ENCODE measurements around the gene ZNF648.

ZNF648 gene

DNA sequence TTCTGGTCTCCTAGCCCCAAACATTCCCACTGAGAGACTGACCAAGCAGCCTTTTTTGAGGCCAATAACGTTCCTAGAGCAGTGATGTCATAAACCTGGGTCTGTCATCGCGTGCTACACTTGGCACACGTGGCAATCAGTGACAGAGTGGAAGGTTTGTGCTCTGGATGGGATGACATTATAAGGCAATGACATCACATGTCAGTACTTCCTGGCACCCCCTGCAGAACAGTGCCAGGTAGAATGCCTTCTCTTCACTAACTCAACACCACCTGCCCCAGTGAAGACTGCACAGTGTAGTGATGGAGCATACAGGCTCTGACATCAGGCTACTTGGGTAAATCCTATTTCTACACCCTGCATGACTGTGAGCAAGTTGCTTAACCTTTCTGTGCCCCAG, 5.4 kb upstream of the ZNF648 start:
- H3K36me3 ChIP-seq (ENCODE audit: control insufficient read depth, insufficient read depth, low read length), result no peaks in the 10 kb centered on the region
- no peaks in the 10 kb centered on the region for H3K9me3 ChIP-seq (ENCODE audit: control insufficient read depth, insufficient read depth, low read length)
- no peak overlapping the region for H3K4me3 ChIP-seq (ENCODE audit: low read depth, low read length)
- H3K4me1 ChIP-seq (ENCODE audit: control insufficient read depth, insufficient read depth, low read length), result no peaks in the 10 kb centered on the region
- H3K27me3 ChIP-seq (ENCODE audit: control insufficient read depth, insufficient read depth, low read length), result peaks cover 10% of the 10 kb centered on the region
- no peak overlapping the region for H3K9ac ChIP-seq (ENCODE audit: low read depth, low read length)

DNA sequence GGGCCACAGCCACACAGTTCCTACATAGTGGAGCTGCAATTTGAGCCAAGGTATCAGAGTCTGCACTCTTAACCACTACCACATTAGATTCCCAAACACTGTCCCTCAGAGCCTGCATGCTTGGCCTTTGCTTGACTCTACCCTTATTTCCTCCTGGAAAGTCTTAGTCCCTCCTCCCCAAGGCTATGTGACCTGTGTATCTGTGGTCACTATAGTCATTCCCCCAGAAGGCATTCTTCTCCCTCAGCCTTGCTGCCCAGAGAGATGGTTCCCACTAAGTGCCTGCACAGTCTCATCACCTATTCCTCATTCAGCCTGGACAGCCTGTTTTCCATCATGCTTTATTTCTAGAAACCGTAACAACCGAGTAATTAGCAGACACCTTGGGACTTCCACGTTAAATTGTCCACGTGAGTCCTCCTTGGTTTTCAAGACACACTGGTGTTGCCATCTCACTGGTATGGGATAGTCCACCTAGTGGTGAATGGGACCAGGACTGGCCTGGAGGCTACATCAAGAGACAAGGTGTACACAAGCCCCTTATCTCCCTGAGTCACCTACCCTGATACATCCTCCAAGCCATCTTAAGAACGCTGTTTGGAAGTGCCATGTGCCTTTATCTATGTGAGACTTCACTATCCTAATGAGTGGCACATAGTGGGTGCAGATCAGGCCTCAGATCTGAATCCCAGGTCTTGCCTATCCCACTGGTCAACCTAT, 3.8 kb upstream of the ZNF648 start:
- Histone ChIP-seq H3K9me3 (ENCODE audit: control insufficient read depth, insufficient read depth, low read length) (no peaks in the 10 kb centered on the region), H3K9ac (ENCODE audit: low read depth, low read length) (no peak overlapping the region), H3K36me3 (ENCODE audit: control insufficient read depth, insufficient read depth, low read length) (no peaks in the 10 kb centered on the region), H3K4me1 (ENCODE audit: control insufficient read depth, insufficient read depth, low read length) (no peaks in the 10 kb centered on the region), H3K27me3 (ENCODE audit: control insufficient read depth, insufficient read depth, low read length) (peaks cover 5% of the 10 kb centered on the region), H3K4me3 (ENCODE audit: low read depth, low read length) (no peak overlapping the region)

DNA sequence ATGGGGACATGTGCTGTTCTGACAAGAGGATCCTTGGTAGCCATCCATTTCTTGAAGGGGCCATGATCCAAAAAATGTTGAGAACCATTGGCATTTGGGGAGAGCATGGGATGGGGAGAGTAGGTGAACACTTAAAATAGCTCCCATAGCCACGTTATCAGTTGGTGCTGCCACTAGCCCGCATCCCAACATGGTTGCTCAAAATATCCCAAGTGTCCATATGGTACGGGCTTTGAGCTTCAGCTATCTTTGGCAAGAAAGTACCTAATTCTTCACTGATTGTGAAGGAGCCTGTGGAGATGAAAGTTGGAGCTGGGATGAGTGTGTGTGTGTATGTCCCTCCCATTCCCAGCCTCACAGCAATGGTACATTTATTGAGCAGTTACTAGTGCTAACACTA, 3.1 kb upstream of the ZNF648 start:
- no peak overlapping the region for H3K9ac ChIP-seq (ENCODE audit: low read depth, low read length)
- H3K4me3 ChIP-seq (ENCODE audit: low read depth, low read length), result no peak overlapping the region
- H3K9me3 ChIP-seq (ENCODE audit: control insufficient read depth, insufficient read depth, low read length), result no peaks in the 10 kb centered on the region
- no peaks in the 10 kb centered on the region for H3K27me3 ChIP-seq (ENCODE audit: control insufficient read depth, insufficient read depth, low read length)
- no peaks in the 10 kb centered on the region for H3K36me3 ChIP-seq (ENCODE audit: control insufficient read depth, insufficient read depth, low read length)
- no peaks in the 10 kb centered on the region for H3K4me1 ChIP-seq (ENCODE audit: control insufficient read depth, insufficient read depth, low read length)

DNA sequence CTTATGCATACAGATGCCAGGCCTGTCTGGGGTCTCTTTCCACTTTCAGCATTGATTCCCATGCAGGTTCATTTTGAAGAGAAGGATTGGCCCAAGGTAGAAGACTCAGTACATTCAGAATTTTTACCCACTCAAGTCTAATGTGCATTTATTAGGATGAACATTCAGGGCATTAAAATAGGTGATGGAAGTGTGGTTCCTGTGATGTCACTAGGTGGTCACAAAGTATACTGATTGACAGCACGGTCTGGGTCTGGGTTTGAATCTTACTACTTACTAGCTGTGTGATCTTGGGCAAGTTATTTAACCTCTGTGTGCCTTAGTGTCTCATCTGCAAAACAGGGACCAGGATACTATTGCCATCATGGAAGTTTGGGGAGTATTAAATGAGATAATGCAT, 711 bp upstream of the ZNF648 start:
- no peaks in the 10 kb centered on the region for H3K9me3 ChIP-seq (ENCODE audit: control insufficient read depth, insufficient read depth, low read length)
- no peaks in the 10 kb centered on the region for H3K4me1 ChIP-seq (ENCODE audit: control insufficient read depth, insufficient read depth, low read length)
- H3K9ac ChIP-seq (ENCODE audit: low read depth, low read length), result no peak overlapping the region
- H3K36me3 ChIP-seq (ENCODE audit: control insufficient read depth, insufficient read depth, low read length), result no peaks in the 10 kb centered on the region
- no peak overlapping the region for H3K4me3 ChIP-seq (ENCODE audit: low read depth, low read length)
- H3K27me3 ChIP-seq (ENCODE audit: control insufficient read depth, insufficient read depth, low read length), result peaks cover 2% of the 10 kb centered on the region

DNA sequence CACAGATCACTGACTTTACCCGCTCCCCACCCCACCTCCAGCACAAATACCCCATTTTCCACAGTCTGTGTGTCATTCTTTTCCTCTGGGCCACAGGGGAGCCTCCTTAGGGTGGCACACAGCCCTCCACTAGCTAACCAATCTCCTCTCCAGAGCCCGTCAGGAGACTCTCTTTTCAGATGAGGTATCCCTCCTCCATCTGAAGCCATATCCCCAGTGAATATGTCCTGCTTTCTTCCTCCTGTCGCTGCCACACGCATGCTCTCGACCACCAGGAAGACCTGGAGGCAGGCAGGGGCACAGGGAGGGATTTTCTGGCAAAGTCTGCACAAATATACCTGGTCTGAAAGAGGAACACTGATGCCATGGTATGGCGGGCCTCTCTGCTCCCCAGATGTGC, 635 bp downstream of the ZNF648 start:
- no peak overlapping the region for H3K4me3 ChIP-seq (ENCODE audit: low read depth, low read length)
- no peaks in the 10 kb centered on the region for H3K4me1 ChIP-seq (ENCODE audit: control insufficient read depth, insufficient read depth, low read length)
- no peak overlapping the region for H3K9ac ChIP-seq (ENCODE audit: low read depth, low read length)
- H3K36me3 ChIP-seq (ENCODE audit: control insufficient read depth, insufficient read depth, low read length), result no peaks in the 10 kb centered on the region
- no peaks in the 10 kb centered on the region for H3K9me3 ChIP-seq (ENCODE audit: control insufficient read depth, insufficient read depth, low read length)
- peaks cover 2% of the 10 kb centered on the region for H3K27me3 ChIP-seq (ENCODE audit: control insufficient read depth, insufficient read depth, low read length)

DNA sequence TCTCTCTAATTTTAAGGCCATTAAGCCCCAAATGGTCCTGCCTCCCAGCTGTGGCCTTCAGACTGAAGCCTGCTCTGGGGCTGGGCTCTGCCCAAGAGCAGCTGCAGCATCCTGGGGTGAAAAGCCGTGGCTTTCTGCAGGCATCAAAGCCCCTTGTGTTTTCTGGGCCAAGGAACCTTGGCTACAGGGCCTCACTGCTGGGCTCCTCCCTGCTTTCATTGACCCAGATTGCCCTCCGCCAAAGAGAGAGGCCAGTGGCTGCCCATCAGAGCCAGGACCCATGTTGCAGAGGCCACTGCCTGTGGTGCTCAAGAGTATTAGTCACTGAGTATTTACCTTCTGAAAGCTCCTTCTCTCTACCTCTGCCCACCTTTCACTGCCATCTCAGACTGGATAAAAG, 1.6 kb downstream of the ZNF648 start:
- H3K9me3 ChIP-seq (ENCODE audit: control insufficient read depth, insufficient read depth, low read length), result no peaks in the 10 kb centered on the region
- no peaks in the 10 kb centered on the region for H3K36me3 ChIP-seq (ENCODE audit: control insufficient read depth, insufficient read depth, low read length)
- no peaks in the 10 kb centered on the region for H3K4me1 ChIP-seq (ENCODE audit: control insufficient read depth, insufficient read depth, low read length)
- no peak overlapping the region for H3K9ac ChIP-seq (ENCODE audit: low read depth, low read length)
- H3K4me3 ChIP-seq (ENCODE audit: low read depth, low read length), result no peak overlapping the region
- peaks cover 2% of the 10 kb centered on the region for H3K27me3 ChIP-seq (ENCODE audit: control insufficient read depth, insufficient read depth, low read length)

DNA sequence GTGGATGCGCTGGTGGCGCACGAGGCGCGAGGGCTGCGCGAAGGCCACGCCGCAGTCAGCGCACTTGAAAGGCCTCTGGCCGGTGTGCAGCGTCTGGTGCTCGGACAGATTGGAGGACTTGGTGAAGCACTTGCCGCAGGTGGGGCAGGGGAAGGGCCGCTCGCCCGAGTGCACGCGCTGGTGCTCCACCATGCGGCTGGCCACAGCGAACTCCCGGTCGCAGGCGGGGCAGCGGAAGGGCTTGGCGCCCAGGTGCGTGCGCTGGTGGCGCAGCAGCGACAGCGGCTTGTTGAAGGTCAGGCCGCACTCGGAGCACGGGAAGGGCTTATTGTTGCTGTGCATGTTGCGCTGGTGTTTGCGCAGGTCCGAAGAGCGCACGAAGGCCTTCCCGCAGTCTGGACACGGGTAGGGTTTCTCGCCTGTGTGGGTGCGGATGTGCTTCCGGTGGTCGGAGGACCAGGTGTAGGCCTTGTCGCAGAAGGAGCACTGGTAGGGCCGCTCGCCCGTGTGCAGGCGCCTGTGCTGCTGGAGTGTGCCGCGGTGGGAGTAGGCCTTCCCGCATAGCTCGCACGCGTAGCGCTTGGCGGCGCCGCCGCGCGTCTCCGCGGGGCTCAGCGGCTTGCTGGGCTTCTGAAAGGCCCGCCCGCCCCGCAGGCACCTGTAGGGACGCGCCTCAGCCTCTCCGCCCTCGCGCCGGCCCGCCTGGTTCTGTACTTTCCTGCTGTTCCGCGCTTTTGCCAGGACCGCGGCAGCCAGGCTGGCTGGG, 4.7 kb downstream of the ZNF648 start:
- Histone ChIP-seq H3K9ac (ENCODE audit: low read depth, low read length) (peak overlapping the region; percentile 47), H3K36me3 (ENCODE audit: control insufficient read depth, insufficient read depth, low read length) (no peaks in the 10 kb centered on the region), H3K9me3 (ENCODE audit: control insufficient read depth, insufficient read depth, low read length) (no peaks in the 10 kb centered on the region), H3K4me3 (ENCODE audit: low read depth, low read length) (no peak overlapping the region), H3K4me1 (ENCODE audit: control insufficient read depth, insufficient read depth, low read length) (no peaks in the 10 kb centered on the region), H3K27me3 (ENCODE audit: control insufficient read depth, insufficient read depth, low read length) (peaks cover 2% of the 10 kb centered on the region)

DNA sequence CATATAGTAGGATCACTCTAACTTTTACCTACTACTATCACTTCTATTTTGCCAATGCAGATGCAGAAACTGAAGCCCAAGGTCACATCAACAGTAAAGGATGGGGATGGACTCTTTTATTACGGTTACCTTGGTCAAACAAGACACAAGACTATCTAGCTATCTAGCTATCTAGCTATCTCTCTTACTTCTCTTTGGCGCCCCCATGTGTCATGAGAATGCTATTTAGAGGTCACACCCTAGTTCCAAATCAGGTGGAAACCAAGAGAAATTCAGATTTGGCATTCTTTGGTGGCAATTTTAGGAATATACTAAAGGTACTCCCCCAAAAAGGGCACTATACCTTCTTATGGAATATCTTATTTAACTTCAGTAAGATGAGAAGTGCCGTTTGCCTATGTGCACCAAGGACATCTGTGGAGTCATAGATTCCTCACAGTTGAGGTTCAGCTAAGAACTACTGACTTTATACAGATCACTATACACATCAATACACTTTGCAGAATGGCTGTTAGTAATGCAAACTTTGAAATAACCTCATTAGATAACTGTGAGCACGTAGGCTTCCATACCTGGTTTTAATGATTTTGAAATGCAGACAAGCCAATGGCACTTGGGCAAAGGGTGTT, 6.7 kb downstream of the ZNF648 start:
- Histone ChIP-seq H3K36me3 (ENCODE audit: control insufficient read depth, insufficient read depth, low read length) (no peaks in the 10 kb centered on the region), H3K9me3 (ENCODE audit: control insufficient read depth, insufficient read depth, low read length) (no peaks in the 10 kb centered on the region), H3K9ac (ENCODE audit: low read depth, low read length) (no peak overlapping the region), H3K27me3 (ENCODE audit: control insufficient read depth, insufficient read depth, low read length) (peaks cover 2% of the 10 kb centered on the region), H3K4me1 (ENCODE audit: control insufficient read depth, insufficient read depth, low read length) (no peaks in the 10 kb centered on the region), H3K4me3 (ENCODE audit: low read depth, low read length) (no peak overlapping the region)

DNA sequence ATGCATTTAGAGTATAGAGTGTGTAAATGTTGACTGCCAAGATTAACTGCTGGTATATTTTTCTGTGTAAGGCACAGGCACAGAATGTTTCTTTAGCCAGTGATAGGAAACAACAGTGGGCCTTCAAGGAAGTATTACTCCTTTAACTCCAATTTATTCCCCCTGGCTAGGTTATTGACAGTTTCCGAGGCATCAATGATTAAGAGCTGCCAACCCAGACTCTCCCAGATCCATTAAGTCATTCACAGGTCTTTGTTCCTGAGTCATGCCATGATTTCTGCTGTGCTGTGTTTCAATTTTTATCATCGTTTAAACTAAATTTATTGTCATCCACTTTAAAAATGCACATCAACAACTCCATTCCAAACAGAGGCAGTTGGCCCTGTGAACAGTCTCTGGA, 9.2 kb downstream of the ZNF648 start:
- Histone ChIP-seq H3K27me3 (ENCODE audit: control insufficient read depth, insufficient read depth, low read length) (no peaks in the 10 kb centered on the region), H3K9me3 (ENCODE audit: control insufficient read depth, insufficient read depth, low read length) (no peaks in the 10 kb centered on the region), H3K4me3 (ENCODE audit: low read depth, low read length) (no peak overlapping the region), H3K36me3 (ENCODE audit: control insufficient read depth, insufficient read depth, low read length) (no peaks in the 10 kb centered on the region), H3K9ac (ENCODE audit: low read depth, low read length) (no peak overlapping the region), H3K4me1 (ENCODE audit: control insufficient read depth, insufficient read depth, low read length) (no peaks in the 10 kb centered on the region)

DNA sequence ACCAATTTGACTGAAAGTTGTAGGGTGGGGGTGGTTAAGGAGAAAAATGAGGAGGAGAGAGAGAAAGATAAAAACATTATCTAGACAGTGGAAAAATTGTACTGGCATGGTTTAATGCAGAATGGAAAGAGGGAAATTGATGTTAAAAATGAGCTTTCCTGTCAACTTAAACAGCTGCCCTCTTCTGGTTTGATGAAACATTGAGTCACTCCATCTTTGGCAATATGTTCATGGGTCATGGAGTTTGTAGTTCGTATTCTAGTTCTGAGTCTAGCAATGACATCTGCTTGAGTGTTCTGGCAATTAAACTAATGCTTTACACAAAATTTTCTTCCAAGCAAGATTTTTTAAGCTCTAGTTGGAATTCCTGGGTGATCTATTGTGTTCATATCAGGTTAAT, 9.6 kb downstream of the ZNF648 start:
- H3K4me3 ChIP-seq (ENCODE audit: low read depth, low read length), result no peak overlapping the region
- H3K36me3 ChIP-seq (ENCODE audit: control insufficient read depth, insufficient read depth, low read length), result no peaks in the 10 kb centered on the region
- no peaks in the 10 kb centered on the region for H3K4me1 ChIP-seq (ENCODE audit: control insufficient read depth, insufficient read depth, low read length)
- H3K9ac ChIP-seq (ENCODE audit: low read depth, low read length), result no peak overlapping the region
- no peaks in the 10 kb centered on the region for H3K9me3 ChIP-seq (ENCODE audit: control insufficient read depth, insufficient read depth, low read length)
- H3K27me3 ChIP-seq (ENCODE audit: control insufficient read depth, insufficient read depth, low read length), result no peaks in the 10 kb centered on the region

DNA sequence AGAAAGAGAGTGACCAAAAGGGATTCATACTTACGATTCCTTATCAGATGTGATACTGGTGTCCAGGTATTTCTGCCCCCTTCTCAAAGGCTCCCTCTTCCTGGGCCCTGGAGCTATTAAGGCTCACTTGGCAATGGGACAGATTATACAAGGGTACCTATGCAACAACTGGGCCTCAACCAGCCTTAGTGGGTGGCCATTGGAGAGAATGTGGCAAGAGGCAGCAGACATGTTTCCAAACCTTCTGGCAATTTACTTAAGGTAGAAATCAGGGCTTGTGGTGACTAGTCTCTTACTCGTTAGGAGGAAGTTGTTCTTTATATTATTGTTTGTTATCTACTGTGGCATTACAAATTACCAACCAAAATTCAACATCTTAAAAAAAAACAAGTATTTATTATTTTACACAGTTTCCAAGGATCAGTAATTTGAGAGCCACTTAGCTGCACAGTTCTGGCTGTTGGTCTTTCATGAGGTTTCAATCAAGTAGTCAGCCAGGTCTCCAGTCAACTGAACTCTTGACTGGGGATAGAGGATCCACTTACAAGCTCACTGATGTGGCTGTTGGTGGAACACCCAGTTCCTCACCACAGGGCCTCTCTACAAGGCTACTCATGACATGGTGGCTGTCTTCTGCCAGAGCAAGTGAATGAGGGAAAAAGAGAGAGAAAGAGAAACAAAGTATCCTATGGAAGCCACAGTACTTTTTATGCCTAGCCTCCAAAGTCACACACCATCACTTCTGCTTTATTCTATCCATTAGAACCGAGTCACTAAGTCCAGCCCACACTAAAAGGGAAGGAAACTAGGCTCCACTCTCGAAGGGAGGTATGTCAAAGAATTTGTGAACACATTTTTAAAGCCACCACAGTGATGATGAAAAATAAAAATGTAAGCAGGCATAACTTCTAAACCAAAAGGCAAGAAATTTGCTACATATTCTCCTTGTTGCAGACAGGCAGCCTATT, 10.7 kb downstream of the ZNF648 start:
- Histone ChIP-seq H3K9me3 (ENCODE audit: control insufficient read depth, insufficient read depth, low read length) (no peaks in the 10 kb centered on the region), H3K27me3 (ENCODE audit: control insufficient read depth, insufficient read depth, low read length) (no peaks in the 10 kb centered on the region), H3K36me3 (ENCODE audit: control insufficient read depth, insufficient read depth, low read length) (no peaks in the 10 kb centered on the region), H3K4me3 (ENCODE audit: low read depth, low read length) (no peak overlapping the region), H3K9ac (ENCODE audit: low read depth, low read length) (no peak overlapping the region), H3K4me1 (ENCODE audit: control insufficient read depth, insufficient read depth, low read length) (no peaks in the 10 kb centered on the region)
